HG03520 (cell line): Measurements from ENCODE around the gene PPP1R14D.

Experiments
- ATAC-seq: cut with Tn5 transposase; IDR thresholded peaks from one replicate; pipeline ENCODE4 v1.9.1; 2021; ENCODE audit warnings: mild to moderate bottlenecking, moderate library complexity; ENCODE audit not compliant: unreplicated experiment

PPP1R14D gene

GRCh38 chr15:40787991-40788390 lies 40.5 kb downstream of the PPP1R14D start:
- ATAC-seq: no peak

GRCh38 chr15:40787344-40787841 lies 41.1 kb downstream of the PPP1R14D start:
- no peak for ATAC-seq

DNA sequence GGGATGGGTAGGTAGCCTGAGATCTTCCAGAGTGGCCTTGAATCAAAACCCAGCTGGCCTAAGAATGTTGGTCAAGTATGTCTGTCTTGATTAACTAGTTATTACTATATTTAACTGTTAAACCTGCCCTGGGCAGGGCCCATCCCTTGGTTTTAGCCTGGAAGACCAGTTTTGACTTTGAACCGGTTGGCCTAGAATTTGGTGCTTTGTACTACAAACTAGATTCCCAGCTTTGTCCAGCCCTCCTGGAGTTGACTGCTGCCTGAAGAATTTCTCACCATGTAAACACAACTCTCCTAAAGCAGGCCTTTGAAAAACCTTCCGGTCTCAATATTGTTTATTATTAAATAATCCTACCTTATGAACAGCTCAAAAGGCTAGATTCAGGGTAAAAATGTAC lies 42.7 kb downstream of the PPP1R14D start:
- ATAC-seq: no peak

DNA sequence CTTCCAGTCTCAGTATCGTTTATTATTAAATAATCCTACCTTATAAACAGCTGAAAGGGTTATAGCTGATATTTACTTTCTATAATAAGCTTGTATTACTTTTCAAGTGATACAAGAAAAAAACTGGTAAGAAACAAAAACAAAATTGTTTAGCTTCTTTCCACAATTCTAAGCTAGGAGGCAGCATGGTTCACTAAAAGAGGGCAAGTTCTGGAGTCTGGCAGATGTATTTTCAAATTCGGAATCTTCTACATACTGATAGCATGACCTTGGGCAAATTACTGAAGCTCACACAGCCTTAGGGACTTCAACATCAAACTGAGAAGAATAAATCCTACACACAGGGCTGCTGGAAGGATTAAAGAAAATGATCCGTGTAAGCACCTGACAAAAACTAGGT lies 43.3 kb downstream of the PPP1R14D start:
- no peak for ATAC-seq

GRCh38 chr15:40782609-40783227 lies 45.8 kb downstream of the PPP1R14D start:
- ATAC-seq: no peak

GRCh38 chr15:40776537-40777141 lies 51.9 kb downstream of the PPP1R14D start:
- no peak for ATAC-seq

DNA sequence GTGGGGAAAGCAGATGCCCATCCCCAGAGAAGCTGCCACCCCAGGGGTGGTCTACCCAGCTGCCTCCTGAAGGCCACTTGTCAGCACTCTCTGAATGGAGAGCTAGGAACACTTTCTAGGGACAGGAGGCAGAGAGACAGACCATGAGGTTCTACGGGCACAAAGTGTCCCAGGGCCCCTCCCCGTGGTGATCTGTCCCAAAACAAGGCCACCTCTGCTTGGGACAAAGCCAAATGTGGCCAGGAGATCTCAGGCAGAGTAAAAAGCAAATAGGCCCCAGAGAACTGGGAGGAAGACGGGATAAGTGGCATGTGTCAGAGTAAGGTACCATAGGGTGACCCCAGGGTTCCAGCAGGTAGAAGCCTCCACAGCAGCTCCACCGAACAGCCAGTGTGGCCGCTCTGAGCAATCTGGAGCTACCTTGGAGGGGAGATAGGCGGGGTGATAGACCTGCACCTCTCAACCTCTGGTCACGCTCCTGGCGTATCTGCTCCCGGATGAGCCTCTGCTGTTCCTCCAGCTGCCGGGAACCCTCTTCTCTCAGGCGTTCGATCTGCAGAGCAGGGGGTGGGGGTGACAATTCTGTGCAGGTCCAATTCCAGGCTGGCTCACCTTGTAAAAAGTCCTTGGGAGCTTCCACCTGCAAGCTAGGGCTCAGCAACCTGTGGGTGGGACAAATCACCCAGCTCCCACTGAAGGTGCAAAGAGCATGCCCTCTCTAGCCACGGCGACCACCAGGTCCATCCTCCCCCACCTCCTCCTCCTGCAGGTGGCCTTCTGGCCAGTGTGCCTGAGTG lies 52.6 kb downstream of the PPP1R14D start:
- ATAC-seq: no peak

GRCh38 chr15:40775007-40775406 lies 53.5 kb downstream of the PPP1R14D start:
- no peak for ATAC-seq

DNA sequence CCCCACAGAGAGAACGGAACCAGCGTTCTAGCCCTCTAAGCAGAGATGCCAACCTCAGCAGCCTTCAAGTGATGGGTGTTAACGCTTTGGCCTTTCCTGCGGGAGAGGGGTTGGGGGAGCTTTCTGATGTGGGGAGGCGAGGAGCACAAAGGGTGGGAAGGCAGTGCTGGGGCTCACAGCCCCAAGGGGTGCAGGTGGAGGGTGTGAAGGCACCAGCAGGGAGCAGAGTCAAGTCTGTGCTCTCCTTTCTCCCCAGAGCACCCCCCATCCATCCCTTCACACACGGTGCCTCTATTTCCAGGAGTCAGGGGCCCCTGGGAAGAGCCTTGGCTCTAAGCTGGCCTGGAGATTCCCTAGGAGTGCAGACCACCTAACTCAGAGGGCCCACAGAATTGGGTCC lies 54.6 kb downstream of the PPP1R14D start:
- ATAC-seq: no peak

- ATAC-seq: no peak
These were observed 55.0 kb downstream of the PPP1R14D start for GRCh38 chr15:40773496-40773895.

GRCh38 chr15:40772014-40772413 lies 56.5 kb downstream of the PPP1R14D start:
- no peak for ATAC-seq

DNA sequence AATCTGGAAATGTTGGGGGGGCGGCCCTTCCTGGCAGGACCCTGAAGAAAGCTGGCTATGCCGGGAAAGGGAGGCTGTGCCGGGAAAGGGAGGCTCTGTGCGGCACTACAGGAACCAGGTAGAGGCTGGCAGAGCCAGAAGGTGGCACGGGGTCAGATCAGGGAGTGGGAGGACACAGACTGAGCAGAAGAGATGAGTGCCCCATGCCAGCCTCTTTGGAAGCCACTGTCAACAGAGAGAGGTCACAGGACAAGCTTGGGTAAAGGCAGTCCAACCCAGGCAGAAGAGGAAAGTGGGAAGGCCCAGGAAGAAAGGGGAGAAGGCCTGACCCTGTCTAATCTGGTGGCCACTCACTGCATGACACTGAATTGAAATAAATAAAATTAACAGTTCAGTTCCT lies 57.3 kb downstream of the PPP1R14D start:
- ATAC-seq: no peak

DNA sequence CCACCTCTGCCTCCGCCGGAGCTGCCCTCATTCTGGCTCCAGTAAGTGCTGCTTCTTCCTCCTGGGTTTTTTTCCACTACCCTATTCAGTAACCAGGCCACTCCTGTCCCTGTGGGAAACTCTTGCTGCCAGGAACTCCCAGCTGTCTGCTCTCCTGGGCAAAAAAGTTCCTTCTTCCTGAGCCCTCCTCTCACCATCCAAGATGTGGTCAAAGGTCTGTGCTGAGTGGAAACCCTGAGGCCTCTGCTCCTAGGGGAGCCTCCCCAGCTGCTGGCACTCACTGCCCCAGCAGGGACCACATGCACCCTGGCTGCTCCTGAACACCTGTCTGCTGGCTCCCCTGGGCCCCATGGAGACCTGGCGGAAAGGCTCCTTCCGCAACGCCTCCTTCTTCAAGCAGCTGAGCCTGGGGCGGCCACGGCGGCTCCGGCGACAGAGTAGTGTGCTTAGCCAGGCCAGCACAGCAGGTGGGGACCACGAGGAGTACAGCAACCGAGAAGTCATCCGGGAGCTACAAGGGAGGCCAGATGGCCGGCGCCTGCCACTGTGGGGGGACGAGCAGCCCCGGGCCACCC lies 58.3 kb downstream of the PPP1R14D start:
- no peak for ATAC-seq

DNA sequence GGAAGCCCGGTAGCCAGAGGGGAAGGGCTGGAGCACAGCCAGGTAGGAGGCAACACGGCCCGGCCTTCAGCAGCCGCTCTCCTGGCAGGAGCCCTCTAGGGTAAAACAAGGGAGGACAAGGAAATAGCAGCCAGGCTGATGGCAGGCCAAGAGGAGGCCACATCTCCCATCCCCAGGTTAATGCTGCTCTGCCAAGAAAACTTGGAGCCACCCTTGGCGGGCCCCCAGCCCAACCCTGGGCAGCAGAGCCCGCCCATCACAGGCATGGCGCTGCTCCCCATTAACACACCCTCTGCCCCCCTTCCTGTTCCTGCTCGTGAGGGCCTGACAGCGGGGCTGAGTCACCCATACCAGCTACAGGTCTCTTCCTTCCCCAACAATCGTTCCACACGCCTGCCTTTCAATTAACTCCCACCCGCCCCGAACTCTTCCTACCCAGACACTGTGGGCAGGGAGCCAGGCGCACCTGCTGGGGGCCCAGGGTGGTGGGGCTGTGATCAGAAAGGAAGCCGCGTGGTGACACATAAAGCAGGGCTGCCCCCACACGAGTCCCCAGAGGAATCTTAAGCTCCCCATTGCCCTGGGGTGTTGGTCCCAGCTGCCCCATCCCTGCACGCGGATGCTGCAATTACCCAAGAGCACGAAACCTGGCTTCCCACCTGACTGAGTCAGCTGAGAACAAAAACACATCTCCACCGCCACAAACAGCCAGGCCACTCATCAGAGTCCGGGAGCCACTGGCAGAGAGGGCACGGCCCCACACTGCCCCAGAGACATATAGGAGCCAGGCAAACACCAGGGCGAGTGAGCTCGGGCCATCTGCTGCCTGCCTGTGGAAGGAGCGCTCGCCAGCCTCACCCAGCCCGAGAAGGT lies 59.0 kb downstream of the PPP1R14D start, which contains the start of gene C15orf62:
C15orf62 (plus strand) TSS at position 707 of the 873 bp plus-strand sequence. CDS start 516 bp downstream, outside the sequence.
- no peak for ATAC-seq

- no peak for ATAC-seq
These were observed 59.8 kb downstream of the PPP1R14D start for GRCh38 chr15:40768521-40769273.

GRCh38 chr15:40767838-40768500 lies 60.5 kb downstream of the PPP1R14D start:
- ATAC-seq: no peak

GRCh38 chr15:40766906-40767837 lies 61.3 kb downstream of the PPP1R14D start:
- ATAC-seq: no peak

DNA sequence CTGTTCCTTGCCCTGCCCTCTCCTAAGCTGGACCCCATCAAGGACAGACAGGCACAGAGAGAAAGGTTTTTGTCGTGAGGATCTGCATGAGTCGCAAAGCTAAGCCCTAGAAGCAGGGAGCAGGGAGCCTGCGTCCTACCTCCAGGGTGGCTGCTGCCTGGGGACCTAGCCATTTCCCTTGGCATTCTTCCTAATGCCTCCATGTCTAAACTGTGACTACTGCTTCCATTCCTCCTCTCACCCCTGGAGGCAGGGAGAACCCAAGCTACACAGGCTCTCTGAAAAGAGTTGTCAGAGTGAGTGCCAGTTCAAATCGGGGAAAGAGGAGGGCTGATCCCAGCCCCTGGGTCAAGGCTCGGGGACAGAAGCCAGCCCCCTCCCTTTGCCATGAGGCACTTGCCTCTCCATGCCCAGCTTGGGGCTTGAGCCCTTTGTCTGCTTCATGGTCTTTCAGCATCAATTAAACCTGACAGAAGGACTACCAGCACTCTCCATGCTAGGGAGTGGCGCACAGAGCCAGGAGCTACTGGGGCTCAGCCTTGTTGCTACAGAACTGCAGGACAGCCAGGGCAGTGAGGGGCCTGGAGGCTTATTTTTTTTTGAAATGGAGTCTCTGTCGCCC lies 62.2 kb downstream of the PPP1R14D start:
- no peak for ATAC-seq
